ENCODE data around the gene MED13L.
A peak's percentile ranks its signal among the peaks of the same experiment; 100 is the strongest.

Gene MED13L

DNA sequence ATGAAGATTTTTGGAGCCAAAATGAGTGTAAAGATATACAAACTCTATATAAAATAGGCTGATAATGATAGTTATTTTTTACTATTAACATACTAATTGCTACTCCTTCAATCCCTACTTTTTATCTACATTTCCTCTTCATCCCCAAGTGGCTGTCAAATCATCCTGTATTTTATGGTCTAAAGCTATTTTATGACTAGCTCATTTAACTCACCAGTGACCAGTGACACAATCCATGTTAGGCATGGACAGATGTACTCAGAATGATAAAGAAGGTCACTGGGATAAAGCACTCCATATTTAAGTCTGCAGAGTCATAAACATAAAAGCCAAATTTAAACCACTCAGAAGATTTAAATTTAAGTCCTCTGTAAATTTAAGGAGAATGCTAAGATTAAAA lies 183.0 kb downstream of the MED13L start:
- Mint-ChIP-seq H3K4me1 (ENCODE audit: low read depth) (peaks cover 23% of the 10 kb centered on the region), H3K9me3 (no peaks in the 10 kb centered on the region), H3K27ac (no peak overlapping the region), H3K27me3 (ENCODE audit: low read depth) (no peaks in the 10 kb centered on the region), H3K36me3 (ENCODE audit: low read depth) (peaks cover 12% of the 10 kb centered on the region), H3K4me3 (no peak overlapping the region)
- no peak for DNase-seq (ENCODE audit: low spot score)

DNA sequence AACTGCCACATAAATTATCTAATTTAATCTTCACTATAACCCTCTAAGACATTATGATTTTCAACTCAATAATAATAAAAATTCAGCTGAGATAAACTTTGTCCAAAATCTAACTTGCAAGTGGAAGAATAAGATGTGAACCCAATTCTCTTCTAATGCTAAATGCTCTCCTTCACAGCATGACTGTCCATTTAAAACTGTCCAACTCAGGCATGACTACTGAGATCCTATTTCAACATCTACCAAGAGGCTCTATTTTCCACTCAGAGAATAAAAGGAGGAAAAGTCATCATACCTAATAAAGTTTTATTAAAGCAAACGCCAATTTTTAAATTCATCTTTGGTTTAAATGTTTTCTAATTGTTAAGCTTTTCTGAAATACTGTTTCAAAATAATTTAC lies 183.6 kb downstream of the MED13L start:
- DNase-seq (ENCODE audit: low spot score): no peak
- Mint-ChIP-seq H3K27me3 (ENCODE audit: low read depth) (no peaks in the 10 kb centered on the region), H3K36me3 (ENCODE audit: low read depth) (peaks cover 15% of the 10 kb centered on the region), H3K4me1 (ENCODE audit: low read depth) (peaks cover 26% of the 10 kb centered on the region), H3K9me3 (no peaks in the 10 kb centered on the region), H3K4me3 (no peak overlapping the region), H3K27ac (no peak overlapping the region)

DNA sequence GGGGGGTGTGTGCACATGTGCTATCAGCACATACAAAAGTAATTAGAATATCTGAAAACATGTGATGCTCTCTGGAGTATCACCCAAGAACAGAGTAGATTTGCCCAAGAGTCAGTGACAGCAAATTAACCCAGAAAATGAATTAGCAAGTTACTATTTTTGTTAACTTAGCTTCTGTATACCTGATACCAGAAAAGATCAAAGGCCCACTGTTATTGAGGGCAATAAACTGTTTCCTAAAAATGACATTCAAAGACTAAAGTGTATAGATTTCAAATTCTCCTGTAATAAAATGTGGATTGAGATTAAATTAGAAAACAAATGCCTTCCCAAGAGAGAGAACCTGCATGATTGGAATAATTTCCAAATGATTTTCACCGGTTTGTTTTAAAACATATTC lies 184.7 kb downstream of the MED13L start:
- no peak for DNase-seq (ENCODE audit: low spot score)
- Mint-ChIP-seq H3K27ac (no peak overlapping the region), H3K4me1 (ENCODE audit: low read depth) (peaks cover 36% of the 10 kb centered on the region), H3K36me3 (ENCODE audit: low read depth) (peaks cover 20% of the 10 kb centered on the region), H3K4me3 (no peak overlapping the region), H3K9me3 (no peaks in the 10 kb centered on the region), H3K27me3 (ENCODE audit: low read depth) (no peaks in the 10 kb centered on the region)

DNA sequence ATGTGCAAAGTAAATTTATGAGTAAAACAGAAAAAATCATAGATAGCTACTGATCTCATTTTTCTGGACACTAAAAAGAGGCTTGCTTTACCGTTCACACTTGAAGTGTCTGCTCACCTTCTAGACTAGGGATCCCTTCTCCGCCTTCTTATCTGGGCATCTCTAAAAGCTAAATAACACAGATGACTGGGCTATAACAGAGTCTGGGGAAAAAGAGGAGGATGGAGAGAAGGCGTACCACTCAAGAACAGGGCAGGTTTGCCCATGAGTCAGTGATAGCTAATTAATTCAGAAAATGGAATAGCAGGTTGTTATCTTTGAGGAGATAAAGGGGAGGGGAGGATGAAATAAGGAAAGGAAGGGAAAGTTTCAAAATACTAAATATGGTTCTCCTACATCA lies 185.3 kb downstream of the MED13L start:
- no peak overlapping the region for H3K4me3 Mint-ChIP-seq
- H3K9me3 Mint-ChIP-seq: no peaks in the 10 kb centered on the region
- DNase-seq (ENCODE audit: low spot score): no peak
- no peak overlapping the region for H3K27ac Mint-ChIP-seq
- H3K27me3 Mint-ChIP-seq (ENCODE audit: low read depth): no peaks in the 10 kb centered on the region
- H3K4me1 Mint-ChIP-seq (ENCODE audit: low read depth): peaks cover 42% of the 10 kb centered on the region
- H3K36me3 Mint-ChIP-seq (ENCODE audit: low read depth): peaks cover 20% of the 10 kb centered on the region

DNA sequence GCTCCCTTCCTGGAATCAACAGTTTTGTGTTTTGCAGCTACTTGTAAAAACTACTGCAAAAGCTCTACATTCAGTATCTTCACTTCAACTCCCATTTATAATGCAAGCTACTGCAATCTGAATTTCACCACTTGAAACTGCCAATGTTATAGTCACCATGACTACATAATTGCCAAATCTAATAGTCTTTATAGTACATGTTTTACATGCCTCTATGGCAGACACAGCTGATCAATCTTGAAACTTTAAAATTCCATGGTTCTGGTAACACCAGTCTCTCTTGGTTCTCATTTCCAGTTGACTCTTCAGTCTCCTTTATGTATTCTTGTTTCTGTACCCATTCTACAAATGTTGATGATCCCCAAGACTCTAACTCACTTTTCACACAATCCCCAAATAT lies 185.9 kb downstream of the MED13L start:
- no peak for DNase-seq (ENCODE audit: low spot score)
- H3K4me3 Mint-ChIP-seq: no peak overlapping the region
- H3K27ac Mint-ChIP-seq: no peak overlapping the region

DNA sequence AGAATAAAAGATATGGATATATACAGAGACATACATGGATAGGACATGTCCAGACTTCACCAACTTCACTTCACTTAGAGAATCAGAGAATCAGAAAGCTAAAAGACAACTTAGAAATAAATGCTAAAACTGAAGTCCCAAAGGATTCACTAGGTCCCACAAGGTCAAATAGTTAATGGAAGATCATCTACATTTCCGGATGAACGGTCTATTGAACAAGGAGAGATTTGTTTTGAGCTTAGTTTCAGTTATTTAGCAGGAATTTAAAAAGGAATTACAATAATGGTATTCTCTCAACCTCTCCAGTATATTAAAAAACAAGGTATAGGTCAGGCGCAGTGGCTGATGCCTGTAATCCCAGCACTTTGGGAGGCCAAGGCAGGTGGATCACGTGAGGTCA lies 187.0 kb downstream of the MED13L start:
- peaks cover 18% of the 10 kb centered on the region for H3K36me3 Mint-ChIP-seq (ENCODE audit: low read depth)
- no peak overlapping the region for H3K27ac Mint-ChIP-seq
- peaks cover 45% of the 10 kb centered on the region for H3K4me1 Mint-ChIP-seq (ENCODE audit: low read depth)
- DNase-seq (ENCODE audit: low spot score): no peak
- no peaks in the 10 kb centered on the region for H3K27me3 Mint-ChIP-seq (ENCODE audit: low read depth)
- H3K4me3 Mint-ChIP-seq: no peak overlapping the region
- H3K9me3 Mint-ChIP-seq: no peaks in the 10 kb centered on the region

More for the DNA sequence above, 185.9 kb downstream of the MED13L start:
- Mint-ChIP-seq H3K9me3 (no peaks in the 10 kb centered on the region), H3K36me3 (ENCODE audit: low read depth) (peaks cover 20% of the 10 kb centered on the region), H3K4me1 (ENCODE audit: low read depth) (peaks cover 43% of the 10 kb centered on the region), H3K27me3 (ENCODE audit: low read depth) (no peaks in the 10 kb centered on the region)

DNA sequence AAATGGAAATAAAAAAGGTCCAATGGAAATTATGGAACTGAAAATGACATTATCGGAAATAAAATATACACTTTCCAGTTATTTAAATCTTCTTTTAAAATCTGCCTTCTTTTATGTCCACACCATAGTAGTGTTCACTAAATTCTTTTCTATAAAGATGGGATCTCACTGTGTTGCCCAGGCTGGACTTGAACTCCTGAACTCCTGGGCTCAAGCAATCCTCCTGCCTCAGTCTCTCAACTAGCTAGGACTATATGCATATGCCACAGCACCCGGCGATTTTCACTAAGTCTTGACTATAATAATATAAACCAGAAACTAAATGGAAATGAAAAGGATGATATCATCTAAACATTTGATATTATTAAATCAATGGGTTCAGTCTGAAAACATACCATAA lies 188.4 kb downstream of the MED13L start:
- Mint-ChIP-seq H3K36me3 (ENCODE audit: low read depth) (peaks cover 18% of the 10 kb centered on the region), H3K4me1 (ENCODE audit: low read depth) (peaks cover 45% of the 10 kb centered on the region), H3K9me3 (no peaks in the 10 kb centered on the region), H3K27ac (no peak overlapping the region), H3K27me3 (ENCODE audit: low read depth) (no peaks in the 10 kb centered on the region), H3K4me3 (no peak overlapping the region)
- no peak for DNase-seq (ENCODE audit: low spot score)

DNA sequence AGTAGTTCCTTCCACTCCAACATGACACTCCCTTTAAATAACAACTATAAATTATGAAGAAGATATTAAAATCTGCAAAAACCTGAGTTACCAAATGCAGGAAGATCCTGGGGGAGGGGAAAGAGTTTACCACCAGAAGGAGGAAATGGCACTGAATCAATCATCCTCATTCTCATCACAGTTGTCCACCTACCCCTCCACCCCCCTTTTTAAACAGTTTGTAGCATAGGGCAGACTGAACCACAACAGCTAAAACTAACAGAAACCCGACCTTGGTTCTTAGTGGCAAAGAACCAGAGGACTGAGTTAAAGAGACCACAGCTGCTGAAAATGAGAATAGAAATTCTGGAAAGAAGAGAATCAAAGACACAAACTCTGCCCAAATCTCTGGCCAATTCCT lies 189.5 kb downstream of the MED13L start:
- H3K27ac Mint-ChIP-seq: peak overlapping the region; percentile 72

DNA sequence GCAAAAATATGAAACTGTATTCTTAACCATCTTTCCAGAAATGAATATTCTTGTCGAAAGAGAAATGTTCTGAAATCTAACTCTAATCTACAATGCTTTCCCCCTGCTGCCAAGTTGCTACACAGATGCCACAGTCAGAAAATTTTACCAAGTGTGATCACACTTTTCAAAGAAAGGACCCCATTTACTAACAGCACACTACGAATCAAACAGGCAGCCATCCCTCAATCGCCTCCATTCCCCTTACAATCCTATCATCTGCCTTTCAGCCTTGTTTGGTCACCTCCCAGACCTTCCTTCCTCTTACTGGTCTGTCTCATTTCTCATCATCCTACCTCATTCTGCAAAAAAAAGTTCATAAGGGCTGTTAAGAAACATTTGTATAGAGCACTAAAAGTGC lies 190.1 kb downstream of the MED13L start:
- H3K4me1 Mint-ChIP-seq (ENCODE audit: low read depth): peaks cover 42% of the 10 kb centered on the region
- peak overlapping the region; percentile 47 for H3K4me3 Mint-ChIP-seq
- no peaks in the 10 kb centered on the region for H3K9me3 Mint-ChIP-seq
- DNase-seq (ENCODE audit: low spot score): peak; percentile 11
- H3K36me3 Mint-ChIP-seq (ENCODE audit: low read depth): peaks cover 18% of the 10 kb centered on the region
- no peaks in the 10 kb centered on the region for H3K27me3 Mint-ChIP-seq (ENCODE audit: low read depth)
- H3K27ac Mint-ChIP-seq: peak overlapping the region; percentile 34

More for the DNA sequence above, 189.5 kb downstream of the MED13L start:
- peaks cover 18% of the 10 kb centered on the region for H3K36me3 Mint-ChIP-seq (ENCODE audit: low read depth)
- peaks cover 45% of the 10 kb centered on the region for H3K4me1 Mint-ChIP-seq (ENCODE audit: low read depth)
- peak; percentile 40 for DNase-seq (ENCODE audit: low spot score)
- H3K9me3 Mint-ChIP-seq: no peaks in the 10 kb centered on the region
- no peaks in the 10 kb centered on the region for H3K27me3 Mint-ChIP-seq (ENCODE audit: low read depth)
- peak overlapping the region; percentile 72 for H3K4me3 Mint-ChIP-seq

DNA sequence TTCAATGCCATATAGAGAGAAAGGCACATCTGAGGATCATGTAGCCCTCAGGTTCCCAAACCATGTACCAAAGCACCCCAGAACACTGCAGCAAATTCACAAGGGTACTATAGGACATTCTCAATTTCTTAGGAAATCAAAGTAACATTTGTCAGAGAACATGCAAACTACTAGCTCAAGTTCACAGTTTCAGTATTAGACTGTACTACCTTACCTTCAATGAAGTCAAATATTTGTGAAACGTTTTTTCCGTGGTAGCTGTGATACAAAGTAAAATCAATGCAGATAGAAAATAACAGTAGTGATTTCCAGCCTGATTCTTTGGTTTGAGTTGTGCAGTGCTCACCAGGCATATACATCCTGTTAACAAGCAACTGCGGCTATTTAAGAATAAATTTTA lies 197.1 kb downstream of the MED13L start:
- H3K27me3 Mint-ChIP-seq (ENCODE audit: low read depth): no peaks in the 10 kb centered on the region
- no peak for DNase-seq (ENCODE audit: low spot score)
- no peak overlapping the region for H3K27ac Mint-ChIP-seq
- H3K4me1 Mint-ChIP-seq (ENCODE audit: low read depth): peaks cover 5% of the 10 kb centered on the region
- no peaks in the 10 kb centered on the region for H3K36me3 Mint-ChIP-seq (ENCODE audit: low read depth)
- no peaks in the 10 kb centered on the region for H3K9me3 Mint-ChIP-seq
- H3K4me3 Mint-ChIP-seq: no peak overlapping the region

DNA sequence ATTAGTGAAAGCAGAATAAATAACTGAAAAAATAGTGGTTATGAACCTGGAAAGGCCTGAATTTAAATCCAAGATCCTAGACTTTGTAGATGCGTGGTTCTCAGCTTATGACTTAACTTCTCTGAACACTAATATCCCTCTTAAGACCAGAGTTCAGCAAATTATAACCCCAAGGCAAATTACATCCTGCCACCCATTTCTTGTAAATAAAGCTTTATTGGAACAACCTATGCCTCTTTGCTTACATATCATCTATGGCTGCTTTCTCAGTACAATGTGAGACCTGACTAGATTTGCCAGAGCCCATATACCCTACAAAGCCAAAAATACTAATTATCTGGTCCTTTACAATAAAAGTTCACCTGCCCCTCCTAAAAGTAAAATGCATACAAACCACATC lies 199.1 kb downstream of the MED13L start:
- Mint-ChIP-seq H3K9me3 (no peaks in the 10 kb centered on the region), H3K4me3 (no peak overlapping the region), H3K4me1 (ENCODE audit: low read depth) (peaks cover 5% of the 10 kb centered on the region), H3K36me3 (ENCODE audit: low read depth) (no peaks in the 10 kb centered on the region), H3K27me3 (ENCODE audit: low read depth) (no peaks in the 10 kb centered on the region), H3K27ac (no peak overlapping the region)
- no peak for DNase-seq (ENCODE audit: low spot score)

DNA sequence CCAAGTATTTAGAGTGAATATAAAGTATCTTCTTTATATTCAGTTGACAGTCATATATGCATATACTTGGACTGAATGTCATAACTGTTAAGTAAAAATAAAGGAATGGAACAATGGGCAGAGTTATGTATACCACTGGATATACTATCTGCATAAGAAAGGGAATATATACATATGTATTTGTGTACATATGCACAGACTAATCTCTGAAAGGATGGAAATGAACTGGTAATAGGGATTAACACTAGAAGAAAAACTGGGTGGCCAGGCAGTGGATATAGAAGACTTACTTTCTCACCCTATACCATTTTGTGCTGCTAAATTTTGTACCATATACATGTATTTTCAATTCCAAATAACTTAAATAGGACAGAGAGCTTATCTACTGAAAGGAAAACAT lies 200.1 kb downstream of the MED13L start:
- Mint-ChIP-seq H3K9me3 (no peaks in the 10 kb centered on the region), H3K36me3 (ENCODE audit: low read depth) (no peaks in the 10 kb centered on the region), H3K27me3 (ENCODE audit: low read depth) (no peaks in the 10 kb centered on the region), H3K27ac (no peak overlapping the region), H3K4me3 (no peak overlapping the region), H3K4me1 (ENCODE audit: low read depth) (peaks cover 5% of the 10 kb centered on the region)
- no peak for DNase-seq (ENCODE audit: low spot score)

DNA sequence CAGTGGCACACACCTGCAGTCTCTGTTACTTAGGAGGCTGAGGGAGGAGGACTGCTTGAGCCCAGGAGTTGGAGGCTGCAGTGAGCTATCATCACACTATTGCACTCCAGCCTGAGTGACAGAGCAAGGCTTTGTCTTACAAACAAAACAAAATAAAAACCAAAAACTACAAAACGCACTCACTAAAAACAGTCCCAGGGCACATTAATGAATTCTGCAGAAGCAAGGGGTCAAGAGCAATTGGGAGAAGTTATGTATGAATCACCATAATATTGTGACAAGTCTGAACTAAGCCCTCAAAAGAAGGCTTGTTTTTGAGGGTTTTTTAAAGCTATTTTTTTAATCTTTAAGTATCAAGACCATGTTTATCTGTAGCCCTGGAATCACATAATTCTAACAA lies 201.1 kb downstream of the MED13L start:
- no peaks in the 10 kb centered on the region for H3K27me3 Mint-ChIP-seq (ENCODE audit: low read depth)
- H3K9me3 Mint-ChIP-seq: no peaks in the 10 kb centered on the region
- H3K4me1 Mint-ChIP-seq (ENCODE audit: low read depth): no peaks in the 10 kb centered on the region
- no peak for DNase-seq (ENCODE audit: low spot score)
- no peak overlapping the region for H3K27ac Mint-ChIP-seq
- no peak overlapping the region for H3K4me3 Mint-ChIP-seq
- no peaks in the 10 kb centered on the region for H3K36me3 Mint-ChIP-seq (ENCODE audit: low read depth)

DNA sequence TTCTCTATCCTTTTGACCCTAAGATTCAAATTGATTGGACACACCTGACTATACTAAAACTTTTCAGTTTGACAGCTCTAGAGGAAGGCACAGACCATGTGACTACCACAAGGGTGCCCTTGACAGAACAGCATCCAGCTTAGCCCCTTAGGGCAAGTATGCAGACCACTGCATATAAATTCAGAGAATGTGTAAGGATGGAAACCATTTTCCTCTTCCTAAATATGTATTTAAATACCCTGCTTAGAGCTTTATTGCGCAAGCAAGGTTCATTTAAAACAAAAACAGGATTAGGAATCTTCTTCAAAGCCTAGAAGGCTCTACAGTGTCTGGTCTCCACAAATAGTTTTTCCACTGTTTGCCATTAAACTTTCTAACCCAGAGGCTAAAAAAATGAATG lies 202.8 kb downstream of the MED13L start:
- Mint-ChIP-seq H3K36me3 (ENCODE audit: low read depth) (no peaks in the 10 kb centered on the region), H3K9me3 (no peaks in the 10 kb centered on the region), H3K27ac (no peak overlapping the region), H3K4me3 (no peak overlapping the region), H3K4me1 (ENCODE audit: low read depth) (no peaks in the 10 kb centered on the region), H3K27me3 (ENCODE audit: low read depth) (no peaks in the 10 kb centered on the region)
- DNase-seq (ENCODE audit: low spot score): no peak

DNA sequence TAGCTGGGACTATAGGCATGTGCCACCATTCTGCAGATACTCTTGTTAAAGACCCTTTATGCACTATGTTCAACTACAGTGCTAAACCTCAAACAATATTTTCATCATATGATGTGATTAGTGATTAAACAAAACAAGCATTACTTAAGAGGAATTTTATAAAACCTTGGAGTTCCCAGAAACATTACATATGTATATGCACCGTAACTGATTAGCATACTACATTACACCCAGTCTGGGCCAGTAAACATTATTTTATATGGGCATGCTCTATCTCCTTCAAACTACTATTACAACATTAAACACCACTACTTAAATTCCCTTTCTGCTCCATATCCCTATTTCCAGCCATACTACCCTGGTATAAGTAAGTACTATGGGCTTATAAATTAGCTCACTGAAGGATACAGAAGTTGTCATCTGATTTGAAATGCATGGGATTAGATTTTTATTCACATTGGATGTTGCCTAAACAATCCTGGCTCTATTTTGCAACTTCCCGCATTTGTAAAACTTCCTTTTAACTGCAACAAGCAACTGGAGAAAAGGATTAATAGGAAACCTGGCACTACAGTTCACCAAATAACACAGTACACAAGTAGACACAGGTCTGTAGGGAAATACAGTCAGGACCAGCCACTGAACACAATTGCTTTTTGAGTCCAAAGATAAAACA lies 205.8 kb downstream of the MED13L start:
- no peak for DNase-seq (ENCODE audit: low spot score)
- Mint-ChIP-seq H3K4me3 (no peak overlapping the region), H3K27ac (no peak overlapping the region), H3K4me1 (ENCODE audit: low read depth) (peaks cover 14% of the 10 kb centered on the region), H3K9me3 (no peaks in the 10 kb centered on the region), H3K36me3 (ENCODE audit: low read depth) (no peaks in the 10 kb centered on the region), H3K27me3 (ENCODE audit: low read depth) (no peaks in the 10 kb centered on the region)
